ENCODE results near the gene TXNDC2. TPM values are rescaled to one million over a fixed set of nuclear protein-coding genes. Genes with fewer than 3 reads are reported as not detected.
A peak's percentile ranks its signal among the peaks of the same experiment; 100 is the strongest.

Gene TXNDC2
- total RNA-seq, 4 donors from 2014 or later = 0.07 to 0.24 TPM; not detected in 2

DNA sequence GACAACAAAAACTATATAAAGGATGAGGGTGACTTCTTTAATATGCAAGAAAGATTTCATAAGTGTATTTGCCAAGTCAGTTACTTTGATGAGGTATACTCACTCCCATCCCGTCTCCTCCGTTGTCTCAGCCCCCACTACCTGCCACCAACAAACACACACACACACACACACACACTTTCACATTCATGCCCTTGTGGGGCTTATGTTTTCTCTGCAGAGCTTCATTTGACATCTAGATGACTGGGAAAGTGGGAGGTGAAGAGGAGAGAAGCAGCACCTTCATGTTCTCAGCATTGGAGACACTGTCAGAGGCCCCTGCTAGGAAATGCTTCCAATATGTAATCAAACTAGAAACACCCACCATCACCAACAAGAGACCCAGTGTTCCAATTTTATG, 22.5 kb upstream of the TXNDC2 start:
- DNase-seq = no peak
- H3K27ac ChIP-seq = no peak overlapping the region
- no peaks in the 10 kb centered on the region for H3K36me3 ChIP-seq
- H3K4me3 ChIP-seq = no peak overlapping the region
- H3K27me3 ChIP-seq = no peaks in the 10 kb centered on the region
- intact Hi-C loops (cut with DNase I; ENCODE audit: low total_unique reads) = no loop called here
- no peaks in the 10 kb centered on the region for H3K9me3 ChIP-seq
- TF ChIP-seq POLR2A (IDR thresholded peaks at IDR 0.05) = no peak
- TF ChIP-seq, protein P1, sequence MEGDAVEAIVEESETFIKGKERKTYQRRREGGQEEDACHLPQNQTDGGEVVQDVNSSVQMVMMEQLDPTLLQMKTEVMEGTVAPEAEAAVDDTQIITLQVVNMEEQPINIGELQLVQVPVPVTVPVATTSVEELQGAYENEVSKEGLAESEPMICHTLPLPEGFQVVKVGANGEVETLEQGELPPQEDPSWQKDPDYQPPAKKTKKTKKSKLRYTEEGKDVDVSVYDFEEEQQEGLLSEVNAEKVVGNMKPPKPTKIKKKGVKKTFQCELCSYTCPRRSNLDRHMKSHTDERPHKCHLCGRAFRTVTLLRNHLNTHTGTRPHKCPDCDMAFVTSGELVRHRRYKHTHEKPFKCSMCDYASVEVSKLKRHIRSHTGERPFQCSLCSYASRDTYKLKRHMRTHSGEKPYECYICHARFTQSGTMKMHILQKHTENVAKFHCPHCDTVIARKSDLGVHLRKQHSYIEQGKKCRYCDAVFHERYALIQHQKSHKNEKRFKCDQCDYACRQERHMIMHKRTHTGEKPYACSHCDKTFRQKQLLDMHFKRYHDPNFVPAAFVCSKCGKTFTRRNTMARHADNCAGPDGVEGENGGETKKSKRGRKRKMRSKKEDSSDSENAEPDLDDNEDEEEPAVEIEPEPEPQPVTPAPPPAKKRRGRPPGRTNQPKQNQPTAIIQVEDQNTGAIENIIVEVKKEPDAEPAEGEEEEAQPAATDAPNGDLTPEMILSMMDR (IDR thresholded peaks at IDR 0.05) = no peak
- no peaks in the 10 kb centered on the region for H3K4me1 ChIP-seq

DNA sequence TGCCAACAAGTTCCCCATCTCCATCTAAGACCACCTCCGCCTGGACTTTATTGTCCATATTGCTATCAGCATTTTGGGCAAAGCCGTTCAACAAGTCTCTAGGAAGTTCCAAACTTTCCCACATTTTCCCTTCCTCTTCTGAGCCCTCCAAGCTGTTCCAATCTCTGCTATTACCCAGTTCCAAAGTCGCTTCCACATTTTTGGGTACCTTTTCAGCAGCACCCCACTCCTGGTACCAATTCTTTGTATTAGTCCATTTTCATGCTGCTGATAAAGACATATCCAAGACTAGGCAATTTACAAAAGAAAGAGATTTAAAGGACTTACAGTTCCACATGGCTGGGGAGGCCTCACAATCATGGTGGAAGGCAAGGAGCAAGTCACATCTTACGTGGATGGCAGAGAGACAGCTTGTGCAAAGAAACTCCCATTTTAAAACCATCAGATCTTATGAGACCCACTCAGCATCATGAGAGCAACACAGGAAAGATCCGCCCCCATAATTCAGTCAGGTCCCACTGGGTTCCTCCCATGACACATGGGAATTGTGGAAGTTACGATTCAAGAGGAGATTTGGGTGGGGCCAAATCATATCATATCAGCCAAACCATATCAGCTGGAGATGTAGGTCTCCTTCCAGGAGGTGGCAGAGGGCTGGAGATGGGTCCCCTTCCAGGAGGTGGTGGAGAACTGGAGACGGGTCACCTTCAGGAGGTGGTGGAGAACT, 19.8 kb upstream of the TXNDC2 start:
- H3K36me3 ChIP-seq = no peaks in the 10 kb centered on the region
- no peaks in the 10 kb centered on the region for H3K9me3 ChIP-seq
- intact Hi-C loops (cut with DNase I; ENCODE audit: low total_unique reads) = no loop called here
- no peak for DNase-seq
- no peaks in the 10 kb centered on the region for H3K27me3 ChIP-seq
- no peak overlapping the region for H3K4me3 ChIP-seq
- H3K27ac ChIP-seq = no peak overlapping the region
- TF ChIP-seq, protein P1 (IDR thresholded peaks at IDR 0.05) = no peak
- no peak for TF ChIP-seq POLR2A (IDR thresholded peaks at IDR 0.05)
- H3K4me1 ChIP-seq = peaks cover 6 to 10% of the 10 kb centered on the region in 2 donors

DNA sequence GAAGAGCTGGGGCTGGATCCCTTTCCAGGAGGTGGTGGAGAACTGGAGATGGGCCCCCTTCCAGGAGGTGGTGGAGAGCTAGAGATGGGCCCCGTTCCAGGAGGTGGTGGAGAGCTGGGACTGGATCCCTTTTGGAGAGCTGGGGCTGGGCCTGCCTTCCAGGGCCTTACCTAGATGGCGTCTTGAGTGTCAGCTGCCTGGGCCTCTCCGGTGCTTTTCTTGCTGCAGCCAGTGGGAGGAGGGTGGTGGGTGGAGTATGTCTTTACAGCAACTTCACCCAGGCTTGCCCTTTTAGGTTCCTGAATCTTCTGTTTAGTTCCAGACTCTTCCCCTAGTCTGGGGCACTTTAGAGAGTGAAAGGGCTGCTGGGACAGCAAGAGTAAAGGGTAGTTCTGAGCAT, 19.1 kb upstream of the TXNDC2 start:
- intact Hi-C loops (cut with DNase I; ENCODE audit: low total_unique reads) = no loop called here
- no peaks in the 10 kb centered on the region for H3K27me3 ChIP-seq
- TF ChIP-seq POLR2A (IDR thresholded peaks at IDR 0.05) = no peak
- TF ChIP-seq, protein P1 (IDR thresholded peaks at IDR 0.05) = no peak
- DNase-seq = no peak
- H3K9me3 ChIP-seq = no peaks in the 10 kb centered on the region
- H3K4me1 ChIP-seq = peaks cover 6 to 10% of the 10 kb centered on the region in 2 donors
- no peaks in the 10 kb centered on the region for H3K36me3 ChIP-seq
- H3K27ac ChIP-seq = no peak overlapping the region
- no peak overlapping the region for H3K4me3 ChIP-seq

DNA sequence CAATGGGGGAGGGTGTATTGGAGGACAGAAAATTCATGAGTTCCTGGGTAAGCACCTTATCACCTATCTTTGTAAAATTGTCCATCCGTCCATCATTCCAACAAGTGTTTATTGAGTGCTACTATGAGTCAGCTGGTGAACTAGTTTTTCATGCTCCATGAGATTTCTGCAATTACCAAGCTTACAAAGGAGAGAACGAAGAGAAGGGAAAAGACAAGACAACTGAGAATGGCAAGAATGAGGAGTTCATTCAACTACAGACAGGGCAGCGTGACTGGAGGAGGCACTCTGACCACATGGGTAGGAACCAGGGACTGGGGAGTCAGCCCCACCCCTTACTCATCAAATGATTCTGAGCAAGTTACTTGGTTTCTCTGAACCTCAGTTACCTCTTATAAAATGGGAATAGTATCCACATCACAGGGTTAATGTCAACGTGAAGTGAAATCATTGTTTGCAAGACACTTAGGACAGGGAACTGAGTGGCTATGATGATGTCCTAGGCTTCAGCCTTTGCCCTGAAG, 18.6 kb upstream of the TXNDC2 start:
- intact Hi-C loops (cut with DNase I; ENCODE audit: low total_unique reads) = no loop called here
- DNase-seq = no peak
- H3K9me3 ChIP-seq = no peaks in the 10 kb centered on the region
- H3K4me3 ChIP-seq = no peak overlapping the region
- H3K36me3 ChIP-seq = no peaks in the 10 kb centered on the region
- peaks cover 6 to 10% of the 10 kb centered on the region in 2 donors for H3K4me1 ChIP-seq
- no peak overlapping the region for H3K27ac ChIP-seq
- H3K27me3 ChIP-seq = no peaks in the 10 kb centered on the region
- TF ChIP-seq, protein P1 (IDR thresholded peaks at IDR 0.05) = no peak
- no peak for TF ChIP-seq POLR2A (IDR thresholded peaks at IDR 0.05)

DNA sequence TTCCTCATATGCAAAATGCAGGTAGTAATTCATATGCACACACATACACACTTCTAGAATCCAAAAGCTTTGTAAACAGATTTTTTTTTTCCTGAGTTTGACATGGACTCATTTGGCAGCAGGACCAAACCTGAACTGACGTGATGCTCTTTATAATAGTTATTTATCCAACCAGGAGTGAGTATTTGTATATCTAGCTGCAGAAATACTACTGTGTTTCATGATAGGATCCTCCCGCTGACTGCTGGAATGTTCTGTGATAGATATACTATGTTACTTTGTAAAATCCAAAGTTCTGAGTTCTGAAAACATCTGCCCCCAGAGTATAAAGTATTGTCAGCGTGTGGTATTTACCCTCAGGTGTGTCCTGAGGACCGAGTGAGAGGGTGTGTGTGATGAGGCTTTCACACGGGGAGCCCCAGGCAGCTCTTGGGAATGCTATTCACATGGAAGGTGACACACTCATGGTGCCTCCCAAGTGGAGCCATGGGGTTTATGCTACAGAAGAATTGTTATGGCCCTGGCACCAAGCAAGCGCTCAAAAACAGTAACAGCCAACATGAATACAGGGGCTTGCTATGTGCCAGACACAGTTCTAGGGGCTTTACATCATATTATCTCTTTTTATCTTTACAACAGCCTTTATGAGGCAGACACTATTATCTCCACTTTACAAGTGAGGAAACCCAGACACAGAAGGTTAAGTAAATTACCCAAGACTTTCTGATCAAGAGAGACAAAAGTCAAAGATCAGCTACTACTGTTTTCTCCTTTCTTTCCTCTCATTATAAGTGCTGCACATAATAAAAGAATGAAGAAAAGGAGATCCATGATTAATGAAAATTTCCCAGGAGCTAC, 16.7 kb upstream of the TXNDC2 start:
- no peaks in the 10 kb centered on the region for H3K36me3 ChIP-seq
- TF ChIP-seq, protein P1 (IDR thresholded peaks at IDR 0.05) = no peak
- TF ChIP-seq POLR2A (IDR thresholded peaks at IDR 0.05) = no peak
- no peaks in the 10 kb centered on the region for H3K9me3 ChIP-seq
- H3K4me3 ChIP-seq = no peak overlapping the region
- DNase-seq = no peak
- intact Hi-C loops (cut with DNase I; ENCODE audit: low total_unique reads) = no loop called here
- H3K27ac ChIP-seq = peak overlapping the region; percentile 53 to 62
- no peaks in the 10 kb centered on the region for H3K27me3 ChIP-seq
- H3K4me1 ChIP-seq = peaks cover 6 to 10% of the 10 kb centered on the region in 2 donors

Measured in uterus (tissue), 4 donors.